ENCODE results near the gene GABRD.

GABRD gene

GRCh38 chr1:2076826-2077225 is 57.7 kb downstream of the GABRD start:
- DNase-seq (ENCODE audit: low read depth), result no peak

GRCh38 chr1:2078170-2078569 is 59.0 kb downstream of the GABRD start:
- DNase-seq (ENCODE audit: low read depth), result no peak

- no peak for DNase-seq (ENCODE audit: low read depth)
Observed at GRCh38 chr1:2079396-2080085, 60.4 kb downstream of the GABRD start.

GRCh38 chr1:2080140-2080539 is 61.0 kb downstream of the GABRD start:
- DNase-seq (ENCODE audit: low read depth), result no peak
